OCI-LY1 (cell line): ENCODE results near the gene ARFIP2.

Experiments
- EZH2 ChIP-seq: fragments of 200-600 bp; sonication (generic), shearing (Covaris generic); IDR thresholded peaks from 2 replicates; pipeline ENCODE4 v1.8.0; 2017; ENCODE audit warnings: borderline replicate concordance, mixed run types, mild to moderate bottlenecking, antibody characterized with exemption, low read length, moderate library complexity, mixed read lengths
- TF ChIP-seq, protein P1 (sequence below): fragments of 200-600 bp; sonication (generic), shearing (Covaris generic); IDR thresholded peaks from 2 replicates; pipeline ENCODE4 v1.5.1; 2017; ENCODE audit warnings: mild to moderate bottlenecking, antibody characterized with exemption, low read length, moderate library complexity, mixed read lengths

DNA sequence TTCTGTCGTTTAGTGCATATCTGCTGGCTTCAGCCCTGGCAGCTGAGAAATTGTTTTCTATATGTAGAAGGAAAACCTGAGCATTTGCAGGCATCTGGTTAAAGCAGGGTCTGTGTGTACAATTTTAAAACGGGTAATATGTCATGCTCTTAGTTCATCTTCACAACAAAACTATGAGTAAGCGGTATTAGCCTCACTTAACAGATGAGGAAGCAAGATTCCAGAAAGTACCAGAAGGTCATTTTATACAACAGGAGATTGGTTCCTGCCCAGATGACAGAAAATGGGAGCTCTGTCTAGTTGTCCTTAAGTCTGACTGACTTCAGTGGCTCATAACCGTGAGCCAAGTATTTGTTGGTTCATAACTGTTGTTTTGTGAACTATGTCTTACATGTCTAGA, 1.3 kb upstream of the ARFIP2 start:
- TF ChIP-seq, protein P1, sequence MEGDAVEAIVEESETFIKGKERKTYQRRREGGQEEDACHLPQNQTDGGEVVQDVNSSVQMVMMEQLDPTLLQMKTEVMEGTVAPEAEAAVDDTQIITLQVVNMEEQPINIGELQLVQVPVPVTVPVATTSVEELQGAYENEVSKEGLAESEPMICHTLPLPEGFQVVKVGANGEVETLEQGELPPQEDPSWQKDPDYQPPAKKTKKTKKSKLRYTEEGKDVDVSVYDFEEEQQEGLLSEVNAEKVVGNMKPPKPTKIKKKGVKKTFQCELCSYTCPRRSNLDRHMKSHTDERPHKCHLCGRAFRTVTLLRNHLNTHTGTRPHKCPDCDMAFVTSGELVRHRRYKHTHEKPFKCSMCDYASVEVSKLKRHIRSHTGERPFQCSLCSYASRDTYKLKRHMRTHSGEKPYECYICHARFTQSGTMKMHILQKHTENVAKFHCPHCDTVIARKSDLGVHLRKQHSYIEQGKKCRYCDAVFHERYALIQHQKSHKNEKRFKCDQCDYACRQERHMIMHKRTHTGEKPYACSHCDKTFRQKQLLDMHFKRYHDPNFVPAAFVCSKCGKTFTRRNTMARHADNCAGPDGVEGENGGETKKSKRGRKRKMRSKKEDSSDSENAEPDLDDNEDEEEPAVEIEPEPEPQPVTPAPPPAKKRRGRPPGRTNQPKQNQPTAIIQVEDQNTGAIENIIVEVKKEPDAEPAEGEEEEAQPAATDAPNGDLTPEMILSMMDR = no peak
- no peak for TF ChIP-seq EZH2
